CD14-positive monocyte (primary cell): ENCODE results near the gene VCP. TPM values are rescaled to one million over a fixed set of nuclear protein-coding genes. Genes with fewer than 3 reads are reported as not detected.

Experiments
- DNase-seq, 3 donors: peaks; one replicate each; pipeline ENCODE4 v3.0.0-alpha.2; 2011 to 2022
- H2AFZ ChIP-seq: 2 replicates; pipeline ENCODE4 v1.6.0; 2012; ENCODE audit warnings: mild to moderate bottlenecking, low read depth, low read length, inconsistent platforms; ENCODE audit not compliant: insufficient read depth, poor library complexity, severe bottlenecking
- H3K27ac ChIP-seq, 2 donors: 1 replicate in 1 of 2; 2 replicates in 1 of 2; pipeline ENCODE4 v1.5.1; 2012 to 2013; ENCODE audit warnings: low read length in 2 of 2, control low read depth in 1 of 2, inconsistent platforms in 1 of 2, low read depth in 1 of 2, mild to moderate bottlenecking in 1 of 2
- H3K27me3 ChIP-seq, 2 donors: one replicate each; pipeline versions ENCODE4 v1.6.0 to v1.6.1; 2011 to 2013; ENCODE audit warnings: low read length in 2 of 2; ENCODE audit not compliant: control insufficient read depth in 2 of 2, insufficient read depth in 2 of 2
- H3K36me3 ChIP-seq, 2 donors: replicated peaks in 1 of 2; 1 replicate in 1 of 2; 2 replicates in 1 of 2; pipeline versions ENCODE4 v1.5.1 to v1.6.1; 2012 to 2013; ENCODE audit warnings: low read length in 2 of 2, control low read depth in 1 of 2, inconsistent platforms in 1 of 2, mild to moderate bottlenecking in 1 of 2; ENCODE audit not compliant: insufficient read depth in 2 of 2, control insufficient read depth in 1 of 2
- H3K4me1 ChIP-seq, 2 donors: 1 replicate in 1 of 2; 2 replicates in 1 of 2; pipeline versions ENCODE4 v1.5.1 to v1.6.1; 2012 to 2013; ENCODE audit warnings: low read length in 2 of 2, control low read depth in 1 of 2, inconsistent platforms in 1 of 2, mild to moderate bottlenecking in 1 of 2, moderate library complexity in 1 of 2; ENCODE audit not compliant: insufficient read depth in 2 of 2, control insufficient read depth in 1 of 2
- H3K4me2 ChIP-seq: replicated peaks from 2 replicates; pipeline ENCODE3; 2012; ENCODE audit warnings: low read length, moderate library complexity, mild to moderate bottlenecking; ENCODE audit not compliant: poor library complexity, severe bottlenecking; ENCODE audit errors: extremely low read depth
- H3K4me3 ChIP-seq, 3 experiments: fragments of 200-600 bp in 1 of 3; sonication (generic) in 1 of 3; replicated peaks in 1 of 3; 1 replicate in 2 of 3; 2 replicates in 1 of 3; pipeline ENCODE4 v1.5.1; 2011 to 2013; ENCODE audit warnings: low read length in 3 of 3, mild to moderate bottlenecking in 3 of 3, control low read depth in 2 of 3, low read depth in 2 of 3, inconsistent platforms in 1 of 3, moderate library complexity in 1 of 3
- H3K79me2 ChIP-seq: 2 replicates; pipeline ENCODE4 v1.6.0; 2012; ENCODE audit warnings: mild to moderate bottlenecking, control low read depth, inconsistent platforms, low read length, moderate library complexity; ENCODE audit not compliant: insufficient read depth
- H3K9ac ChIP-seq: 2 replicates; pipeline ENCODE4 v1.6.0; 2017; ENCODE audit warnings: low read length, mild to moderate bottlenecking; ENCODE audit not compliant: insufficient read depth, poor library complexity, severe bottlenecking
- H3K9me3 ChIP-seq, 2 donors: replicated peaks in 1 of 2; 1 replicate in 1 of 2; 2 replicates in 1 of 2; pipeline versions ENCODE4 v1.5.1 to v1.6.1; 2012 to 2013; ENCODE audit warnings: low read length in 2 of 2, control low read depth in 1 of 2; ENCODE audit not compliant: control insufficient read depth in 1 of 2, insufficient read depth in 1 of 2
- H4K20me1 ChIP-seq: 2 replicates; pipeline ENCODE4 v1.6.0; 2012; ENCODE audit warnings: mild to moderate bottlenecking, low read length, control low read depth, moderate library complexity; ENCODE audit not compliant: insufficient read depth
- H3K27ac Mint-ChIP-seq, 7 donors: one replicate each; pipeline ENCODE4 v1.8.0; 2020; ENCODE audit warnings: mild to moderate bottlenecking in 7 of 7, mixed read lengths in 7 of 7, moderate library complexity in 6 of 7, inconsistent platforms in 2 of 7
- H3K27me3 Mint-ChIP-seq, 3 donors: one replicate each; pipeline ENCODE4 v1.8.0; 2021 to 2022; ENCODE audit warnings: low read depth in 3 of 3, mild to moderate bottlenecking in 3 of 3, mixed read lengths in 3 of 3, moderate library complexity in 3 of 3, inconsistent platforms in 1 of 3
- H3K36me3 Mint-ChIP-seq, 2 donors: one replicate each; pipeline ENCODE4 v1.8.0; 2020; ENCODE audit warnings: mixed read lengths in 2 of 2, inconsistent platforms in 1 of 2, mild to moderate bottlenecking in 1 of 2
- H3K4me1 Mint-ChIP-seq: one replicate; pipeline ENCODE4 v1.8.0; 2020; ENCODE audit warnings: mild to moderate bottlenecking, mixed read lengths
- H3K4me3 Mint-ChIP-seq, 2 donors: one replicate each; pipeline ENCODE4 v1.8.0; 2020; ENCODE audit warnings: mild to moderate bottlenecking in 2 of 2, mixed read lengths in 2 of 2, moderate library complexity in 1 of 2
- H3K9me3 Mint-ChIP-seq, 7 donors: one replicate each; pipeline ENCODE4 v1.8.0; 2020 to 2022; ENCODE audit warnings: mixed read lengths in 7 of 7, mild to moderate bottlenecking in 6 of 7, moderate library complexity in 6 of 7, inconsistent platforms in 2 of 7
- CTCF ChIP-seq: fragments of 200-600 bp; IDR thresholded peaks from one replicate; pipeline ENCODE4 v1.8.0; 2022; ENCODE audit warnings: antibody characterized with exemption, mild to moderate bottlenecking
- WGBS: methylation state at CpG from one replicate; pipeline ENCODE4 v1.1.5; 2013; ENCODE audit warnings: missing lambda C conversion rate; ENCODE audit not compliant: insufficient coverage; 5-methylcytosine and 5-hydroxymethylcytosine counted together
- intact Hi-C, 2 donors: fragments of 100-400 bp; cut with micrococcal nuclease; formaldehyde crosslinking; loops; one replicate each; pipeline versions ENCODE4 v1.15.0 to v1.15.1; 2023
- polyA plus RNA-seq, 3 donors: library from polyadenylated mRNA; depleted of rRNA in 1 of 3; unstranded in 2 of 3; stranded (reverse) in 1 of 3; fragments of 300-500 nt in 2 of 3; fragments of >200 nt in 1 of 3; fragmentation: Illumina TruSeq in 2 of 3; gene quantifications; 1 replicate in 2 of 3; 2 replicates in 1 of 3; pipeline ENCODE4 v1.2.3, GENCODE V29; 2012 to 2021

The VCP gene
- polyA plus RNA-seq, 3 donors: 100 to 180 (median 130) TPM

- Histone ChIP-seq H4K20me1 (peaks cover 37% of the 10 kb centered on the region), H3K27me3 (no peaks in the 10 kb centered on the region), H3K4me2 (peak overlapping the region; percentile 96), H3K36me3 (peaks cover 4 to 20% of the 10 kb centered on the region in 2 donors), H3K4me3 (peak overlapping the region in 1 of 3 experiments; percentile 90), H2AFZ (peak overlapping the region; percentile 69), H3K4me1 (peaks cover 22 to 39% of the 10 kb centered on the region in 2 donors), H3K79me2 (peaks cover 44% of the 10 kb centered on the region), H3K9ac (no peak overlapping the region), H3K9me3 (no peaks in the 10 kb centered on the region), H3K27ac (peak overlapping the region in 1 of 2 donors; percentile 97)
- no CpG with 5 or more reads among the region's 2 CpGs for WGBS
- Mint-ChIP-seq H3K4me1 (peaks cover 37% of the 10 kb centered on the region), H3K4me3 (peak overlapping the region in 1 of 2 donors; percentile 89), H3K27ac (peak overlapping the region; percentile 95 to 99 (median 98)), H3K36me3 (peaks cover 8 to 24% of the 10 kb centered on the region in 2 donors), H3K9me3 (no peaks in the 10 kb centered on the region), H3K27me3 (no peaks in the 10 kb centered on the region)
- intact Hi-C loops: loop anchor here (5.0 to 10.0 kb wide), 3 partner anchors 39 to 88 kb away; partner anchors contain the start of gene DNAJB5 (in 1 of the 2)
- no peak for TF ChIP-seq CTCF
- DNase-seq: no peak
Measured at GRCh38 chr9:35073279-35073612, 821 bp upstream of the VCP start.

GRCh38 chr9:35071814-35072460 is 488 bp downstream of the VCP start:
- Histone ChIP-seq H2AFZ (peak overlapping the region; percentile 59), H3K27ac (peak overlapping the region; percentile 96 to 97), H3K79me2 (peaks cover 49% of the 10 kb centered on the region), H3K27me3 (no peaks in the 10 kb centered on the region), H3K4me1 (peaks cover 22 to 29% of the 10 kb centered on the region in 2 donors), H3K4me3 (peak overlapping the region; percentile 56 to 90 (median 66)), H3K36me3 (peaks cover 18 to 33% of the 10 kb centered on the region in 2 donors), H3K4me2 (peak overlapping the region; percentile 96), H3K9ac (peak overlapping the region; percentile 99), H4K20me1 (peaks cover 50% of the 10 kb centered on the region), H3K9me3 (no peaks in the 10 kb centered on the region)
- intact Hi-C loops: loop anchor here (2.0 to 10.0 kb wide), 4 partner anchors 25 to 87 kb away; partner anchors contain the start of genes DNAJB5 (in 1 of the 2) and PIGO (in 1 of the 2)
- peak; percentile 82 to 85 (median 82) for DNase-seq
- peaks cover 30% of the 10 kb centered on the region for H3K4me1 Mint-ChIP-seq
- peak; percentile 52 for TF ChIP-seq CTCF
- peaks cover 0 to 2% (median 0%) of the 10 kb centered on the region in 3 donors for H3K27me3 Mint-ChIP-seq
- no peaks in the 10 kb centered on the region for H3K9me3 Mint-ChIP-seq
- H3K36me3 Mint-ChIP-seq: peaks cover 21 to 37% of the 10 kb centered on the region in 2 donors
- H3K27ac Mint-ChIP-seq: peak overlapping the region; percentile 95 to 99 (median 98)
- WGBS: 0% methylated on average over 79 of the region's 79 CpGs
- H3K4me3 Mint-ChIP-seq: peak overlapping the region; percentile 89 to 91
